HL-60 (cell line): ENCODE measurements around the gene OR4D5.

ENCODE experiments used
- GABPA ChIP-seq: IDR thresholded peaks from 2 replicates; pipeline ENCODE4 v1.6.1; 2012; ENCODE audit warnings: low read depth
- POLR2AphosphoS5 ChIP-seq: IDR thresholded peaks from 2 replicates; pipeline ENCODE4 v1.6.1; 2012; ENCODE audit warnings: low read depth
- TF ChIP-seq, protein P1 (sequence below): IDR thresholded peaks from one replicate; pipeline ENCODE4 v1.5.1; 2011; ENCODE audit warnings: low read length, control low read depth, inconsistent platforms; ENCODE audit not compliant: insufficient read depth
- TF ChIP-seq, protein P2 (sequence below): IDR thresholded peaks from 2 replicates; pipeline ENCODE4 v1.6.1; 2012; ENCODE audit warnings: low read depth; ENCODE audit not compliant: insufficient replicate concordance

DNA sequence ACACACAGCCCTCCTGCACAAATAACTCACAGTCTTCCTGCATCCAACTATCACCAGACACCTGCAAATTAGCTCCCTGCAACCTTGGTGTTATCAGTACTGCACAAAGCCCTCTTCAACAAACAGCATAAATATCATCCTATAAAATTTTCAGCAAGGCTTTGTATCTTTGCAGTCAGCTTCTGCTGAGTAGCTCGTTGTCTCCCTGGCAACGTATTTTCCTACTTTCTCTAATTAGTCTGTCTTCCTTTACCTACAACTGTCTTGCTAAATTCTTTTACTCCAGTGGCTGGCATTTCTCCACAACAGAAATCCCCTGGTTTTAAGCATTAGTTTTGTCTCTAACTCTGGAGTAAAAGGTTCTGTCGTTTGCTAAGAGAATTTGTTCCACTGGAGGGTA, 33.6 kb upstream of the OR4D5 start:
- TF ChIP-seq, protein P1, sequence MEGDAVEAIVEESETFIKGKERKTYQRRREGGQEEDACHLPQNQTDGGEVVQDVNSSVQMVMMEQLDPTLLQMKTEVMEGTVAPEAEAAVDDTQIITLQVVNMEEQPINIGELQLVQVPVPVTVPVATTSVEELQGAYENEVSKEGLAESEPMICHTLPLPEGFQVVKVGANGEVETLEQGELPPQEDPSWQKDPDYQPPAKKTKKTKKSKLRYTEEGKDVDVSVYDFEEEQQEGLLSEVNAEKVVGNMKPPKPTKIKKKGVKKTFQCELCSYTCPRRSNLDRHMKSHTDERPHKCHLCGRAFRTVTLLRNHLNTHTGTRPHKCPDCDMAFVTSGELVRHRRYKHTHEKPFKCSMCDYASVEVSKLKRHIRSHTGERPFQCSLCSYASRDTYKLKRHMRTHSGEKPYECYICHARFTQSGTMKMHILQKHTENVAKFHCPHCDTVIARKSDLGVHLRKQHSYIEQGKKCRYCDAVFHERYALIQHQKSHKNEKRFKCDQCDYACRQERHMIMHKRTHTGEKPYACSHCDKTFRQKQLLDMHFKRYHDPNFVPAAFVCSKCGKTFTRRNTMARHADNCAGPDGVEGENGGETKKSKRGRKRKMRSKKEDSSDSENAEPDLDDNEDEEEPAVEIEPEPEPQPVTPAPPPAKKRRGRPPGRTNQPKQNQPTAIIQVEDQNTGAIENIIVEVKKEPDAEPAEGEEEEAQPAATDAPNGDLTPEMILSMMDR = no peak
- no peak for TF ChIP-seq POLR2AphosphoS5
- TF ChIP-seq, protein P2, sequence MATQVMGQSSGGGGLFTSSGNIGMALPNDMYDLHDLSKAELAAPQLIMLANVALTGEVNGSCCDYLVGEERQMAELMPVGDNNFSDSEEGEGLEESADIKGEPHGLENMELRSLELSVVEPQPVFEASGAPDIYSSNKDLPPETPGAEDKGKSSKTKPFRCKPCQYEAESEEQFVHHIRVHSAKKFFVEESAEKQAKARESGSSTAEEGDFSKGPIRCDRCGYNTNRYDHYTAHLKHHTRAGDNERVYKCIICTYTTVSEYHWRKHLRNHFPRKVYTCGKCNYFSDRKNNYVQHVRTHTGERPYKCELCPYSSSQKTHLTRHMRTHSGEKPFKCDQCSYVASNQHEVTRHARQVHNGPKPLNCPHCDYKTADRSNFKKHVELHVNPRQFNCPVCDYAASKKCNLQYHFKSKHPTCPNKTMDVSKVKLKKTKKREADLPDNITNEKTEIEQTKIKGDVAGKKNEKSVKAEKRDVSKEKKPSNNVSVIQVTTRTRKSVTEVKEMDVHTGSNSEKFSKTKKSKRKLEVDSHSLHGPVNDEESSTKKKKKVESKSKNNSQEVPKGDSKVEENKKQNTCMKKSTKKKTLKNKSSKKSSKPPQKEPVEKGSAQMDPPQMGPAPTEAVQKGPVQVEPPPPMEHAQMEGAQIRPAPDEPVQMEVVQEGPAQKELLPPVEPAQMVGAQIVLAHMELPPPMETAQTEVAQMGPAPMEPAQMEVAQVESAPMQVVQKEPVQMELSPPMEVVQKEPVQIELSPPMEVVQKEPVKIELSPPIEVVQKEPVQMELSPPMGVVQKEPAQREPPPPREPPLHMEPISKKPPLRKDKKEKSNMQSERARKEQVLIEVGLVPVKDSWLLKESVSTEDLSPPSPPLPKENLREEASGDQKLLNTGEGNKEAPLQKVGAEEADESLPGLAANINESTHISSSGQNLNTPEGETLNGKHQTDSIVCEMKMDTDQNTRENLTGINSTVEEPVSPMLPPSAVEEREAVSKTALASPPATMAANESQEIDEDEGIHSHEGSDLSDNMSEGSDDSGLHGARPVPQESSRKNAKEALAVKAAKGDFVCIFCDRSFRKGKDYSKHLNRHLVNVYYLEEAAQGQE = no peak
- no peak for TF ChIP-seq GABPA
